Neuronal stem cell (in vitro differentiated cells): ENCODE measurements around the gene A3GALT2.

Experiments used
- DNase-seq: peaks from one replicate; pipeline ENCODE4 v3.0.0-alpha.2; 2013; ENCODE audit warnings: low spot score
- H2AFZ ChIP-seq: one replicate; pipeline ENCODE4 v1.6.1; 2013; ENCODE audit warnings: mild to moderate bottlenecking, low read length, inconsistent platforms
- H2AK5ac ChIP-seq: 2 replicates; pipeline ENCODE4 v1.6.1; 2013; ENCODE audit warnings: low read depth, mild to moderate bottlenecking, inconsistent platforms, low read length, moderate library complexity, mixed read lengths
- H2BK120ac ChIP-seq: 2 replicates; pipeline ENCODE4 v1.6.1; 2013; ENCODE audit warnings: low read depth, mild to moderate bottlenecking, inconsistent platforms, low read length, moderate library complexity, mixed read lengths
- H2BK12ac ChIP-seq: one replicate; pipeline ENCODE4 v1.6.1; 2013; ENCODE audit warnings: low read length, inconsistent platforms
- H2BK15ac ChIP-seq: 2 replicates; pipeline ENCODE4 v1.6.1; 2013; ENCODE audit warnings: mild to moderate bottlenecking, low read length, inconsistent platforms, mixed read lengths
- H2BK5ac ChIP-seq: one replicate; pipeline ENCODE4 v1.6.1; 2013; ENCODE audit warnings: inconsistent platforms, mild to moderate bottlenecking, low read length, moderate library complexity
- H3K14ac ChIP-seq: one replicate; pipeline ENCODE4 v1.6.1; 2013; ENCODE audit warnings: low read length, inconsistent platforms
- H3K18ac ChIP-seq: 2 replicates; pipeline ENCODE4 v1.6.1; 2013; ENCODE audit warnings: low read length, inconsistent platforms
- H3K23ac ChIP-seq: 2 replicates; pipeline ENCODE4 v1.6.1; 2013; ENCODE audit warnings: low read depth, mild to moderate bottlenecking, mixed read lengths, low read length, inconsistent platforms; ENCODE audit not compliant: poor library complexity
- H3K27ac ChIP-seq: replicated peaks from 3 replicates; pipeline ENCODE4 v1.5.1; 2013; ENCODE audit warnings: low read length, inconsistent platforms
- H3K27me3 ChIP-seq, 3 experiments: 2 replicates each; pipeline ENCODE4 v1.6.1; 2013; ENCODE audit warnings: low read length in 3 of 3, mild to moderate bottlenecking in 2 of 3, inconsistent platforms in 1 of 3, low read depth in 1 of 3, mixed read lengths in 1 of 3, moderate library complexity in 1 of 3; ENCODE audit not compliant: control insufficient read depth in 3 of 3, insufficient read depth in 3 of 3
- H3K36me3 ChIP-seq, 2 donors: replicated peaks in 1 of 2; 2 replicates each; pipeline ENCODE4 v1.6.1; 2013; ENCODE audit warnings: low read length in 2 of 2; ENCODE audit not compliant: control insufficient read depth in 2 of 2, insufficient read depth in 2 of 2
- H3K4ac ChIP-seq: 2 replicates; pipeline ENCODE4 v1.6.1; 2013; ENCODE audit warnings: inconsistent platforms, mild to moderate bottlenecking, low read length, moderate library complexity
- H3K4me1 ChIP-seq, 2 donors: 1 replicate in 1 of 2; 2 replicates in 1 of 2; pipeline ENCODE4 v1.6.1; 2013; ENCODE audit warnings: low read length in 2 of 2, low read depth in 1 of 2; ENCODE audit not compliant: control insufficient read depth in 2 of 2, insufficient read depth in 1 of 2
- H3K4me2 ChIP-seq: one replicate; pipeline ENCODE4 v1.6.1; 2013; ENCODE audit warnings: mild to moderate bottlenecking, low read length, inconsistent platforms; ENCODE audit not compliant: insufficient read depth, poor library complexity, severe bottlenecking
- H3K4me3 ChIP-seq, 2 donors: 2 replicates each; pipeline ENCODE4 v1.5.1; 2013; ENCODE audit warnings: low read length in 2 of 2, mild to moderate bottlenecking in 2 of 2, inconsistent platforms in 1 of 2, moderate library complexity in 1 of 2
- H3K79me1 ChIP-seq: one replicate; pipeline ENCODE4 v1.6.1; 2013; ENCODE audit warnings: low read depth, mild to moderate bottlenecking, inconsistent platforms, low read length, moderate library complexity
- H3K9ac ChIP-seq: one replicate; pipeline ENCODE4 v1.6.1; 2013; ENCODE audit warnings: mild to moderate bottlenecking, low read depth, low read length, inconsistent platforms; ENCODE audit not compliant: poor library complexity
- H3K9me3 ChIP-seq, 2 donors: replicated peaks in 1 of 2; 2 replicates each; pipeline versions ENCODE3 to v1.6.1; 2013; ENCODE audit warnings: low read length in 2 of 2, mild to moderate bottlenecking in 2 of 2, inconsistent platforms in 1 of 2, low read depth in 1 of 2, mixed read lengths in 1 of 2, moderate library complexity in 1 of 2; ENCODE audit not compliant: control insufficient read depth in 2 of 2, insufficient read depth in 1 of 2
- H4K8ac ChIP-seq: one replicate; pipeline ENCODE4 v1.6.1; 2013; ENCODE audit warnings: low read depth, mild to moderate bottlenecking, inconsistent platforms, low read length, moderate library complexity
- H4K91ac ChIP-seq: one replicate; pipeline ENCODE4 v1.6.1; 2013; ENCODE audit warnings: low read length, low read depth, mild to moderate bottlenecking, inconsistent platforms; ENCODE audit not compliant: poor library complexity
- WGBS, 2 donors: extraction: QIAGEN DNeasy Blood & Tissue Kit; methylation state at CpG; one replicate each; pipeline ENCODE4 v1.1.7; 2013; ENCODE audit warnings: missing lambda C conversion rate in 2 of 2, mixed read lengths in 1 of 2; ENCODE audit not compliant: insufficient read length in 2 of 2, insufficient replicate concordance in 1 of 2; ENCODE audit errors: extremely low coverage in 2 of 2; 5-methylcytosine and 5-hydroxymethylcytosine counted together

The A3GALT2 gene

DNA sequence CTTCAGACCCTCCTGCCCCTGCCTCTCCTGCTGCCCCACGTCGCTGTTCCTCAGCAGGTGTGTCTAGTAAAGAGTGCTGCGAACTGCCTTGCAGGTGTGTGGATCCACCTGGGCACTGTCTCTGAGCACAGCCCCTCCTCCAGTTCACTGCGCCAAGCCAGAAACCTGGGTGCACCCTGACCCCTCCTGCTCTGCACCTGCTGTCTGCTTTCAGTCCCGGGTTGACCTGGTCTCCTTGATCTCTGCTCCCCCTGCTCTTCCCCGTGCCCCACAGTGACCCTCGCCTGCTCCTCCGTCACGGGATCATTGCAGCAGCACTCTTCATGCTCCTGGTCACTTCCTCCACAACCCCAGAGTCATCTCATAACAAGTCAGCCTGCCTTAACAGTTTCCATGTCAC, 6.5 kb downstream of the A3GALT2 start:
- H3K36me3 ChIP-seq = no peaks in the 10 kb centered on the region
- H2BK120ac ChIP-seq = no peak overlapping the region
- peaks cover 5 to 6% of the 10 kb centered on the region in 2 donors for H3K4me1 ChIP-seq
- H2BK15ac ChIP-seq = peak overlapping the region; percentile 88
- no peak overlapping the region for H3K27ac ChIP-seq
- H3K9ac ChIP-seq = peak overlapping the region; percentile 30
- peak overlapping the region; percentile 69 for H3K4ac ChIP-seq
- peaks cover 0 to 4% of the 10 kb centered on the region in 2 donors for H3K9me3 ChIP-seq
- H3K79me1 ChIP-seq = peaks cover 2% of the 10 kb centered on the region
- H3K4me3 ChIP-seq = no peak overlapping the region
- H2AFZ ChIP-seq = no peak overlapping the region
- H2BK12ac ChIP-seq = peak overlapping the region; percentile 75
- H3K23ac ChIP-seq = peak overlapping the region; percentile 60
- DNase-seq = no peak
- peak overlapping the region; percentile 93 for H2AK5ac ChIP-seq
- WGBS, 2 donors = no CpG with 5 or more reads among the region's 9 CpGs
- no peak overlapping the region for H4K8ac ChIP-seq
- no peaks in the 10 kb centered on the region for H3K27me3 ChIP-seq
- peak overlapping the region; percentile 90 for H3K18ac ChIP-seq
- peak overlapping the region; percentile 30 for H2BK5ac ChIP-seq
- no peak overlapping the region for H4K91ac ChIP-seq
- no peak overlapping the region for H3K4me2 ChIP-seq
- peak overlapping the region; percentile 86 for H3K14ac ChIP-seq

DNA sequence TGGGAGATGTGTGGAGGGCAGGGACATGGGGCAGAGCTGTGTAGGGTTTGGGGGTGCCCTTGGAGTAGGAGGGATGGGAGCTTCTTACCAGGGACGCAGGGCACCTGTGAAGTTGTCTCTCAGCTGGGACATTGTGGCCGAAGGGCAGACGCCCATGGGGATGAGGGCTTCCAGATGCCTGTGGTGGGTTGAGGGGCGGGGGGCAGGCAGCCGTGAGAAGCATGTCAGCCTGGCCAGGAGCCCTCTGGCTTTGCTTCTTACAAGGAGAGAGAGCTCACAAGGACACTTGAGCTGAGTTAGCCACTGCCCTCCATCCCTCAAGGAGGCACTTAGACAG, 8.5 kb downstream of the A3GALT2 start:
- H3K9ac ChIP-seq = peak overlapping the region; percentile 44
- H3K14ac ChIP-seq = peak overlapping the region; percentile 82
- no peaks in the 10 kb centered on the region for H3K36me3 ChIP-seq
- no peak for DNase-seq
- no peak overlapping the region for H4K8ac ChIP-seq
- H3K18ac ChIP-seq = peak overlapping the region; percentile 70
- no peak overlapping the region for H3K27ac ChIP-seq
- H2AK5ac ChIP-seq = peak overlapping the region; percentile 92
- no peaks in the 10 kb centered on the region for H3K27me3 ChIP-seq
- WGBS, 2 donors = no CpG with 5 or more reads among the region's 5 CpGs
- no peak overlapping the region for H2BK120ac ChIP-seq
- peak overlapping the region; percentile 87 for H2BK15ac ChIP-seq
- no peak overlapping the region for H4K91ac ChIP-seq
- H2BK12ac ChIP-seq = peak overlapping the region; percentile 84
- H3K4me2 ChIP-seq = no peak overlapping the region
- H3K9me3 ChIP-seq = peaks cover 0 to 6% of the 10 kb centered on the region in 2 donors
- peak overlapping the region; percentile 43 for H3K23ac ChIP-seq
- H3K4me3 ChIP-seq = no peak overlapping the region
- H3K4me1 ChIP-seq = peaks cover 0 to 2% of the 10 kb centered on the region in 2 donors
- no peak overlapping the region for H3K4ac ChIP-seq
- H2AFZ ChIP-seq = no peak overlapping the region
- H2BK5ac ChIP-seq = peak overlapping the region; percentile 94
- H3K79me1 ChIP-seq = peaks cover 2% of the 10 kb centered on the region

DNA sequence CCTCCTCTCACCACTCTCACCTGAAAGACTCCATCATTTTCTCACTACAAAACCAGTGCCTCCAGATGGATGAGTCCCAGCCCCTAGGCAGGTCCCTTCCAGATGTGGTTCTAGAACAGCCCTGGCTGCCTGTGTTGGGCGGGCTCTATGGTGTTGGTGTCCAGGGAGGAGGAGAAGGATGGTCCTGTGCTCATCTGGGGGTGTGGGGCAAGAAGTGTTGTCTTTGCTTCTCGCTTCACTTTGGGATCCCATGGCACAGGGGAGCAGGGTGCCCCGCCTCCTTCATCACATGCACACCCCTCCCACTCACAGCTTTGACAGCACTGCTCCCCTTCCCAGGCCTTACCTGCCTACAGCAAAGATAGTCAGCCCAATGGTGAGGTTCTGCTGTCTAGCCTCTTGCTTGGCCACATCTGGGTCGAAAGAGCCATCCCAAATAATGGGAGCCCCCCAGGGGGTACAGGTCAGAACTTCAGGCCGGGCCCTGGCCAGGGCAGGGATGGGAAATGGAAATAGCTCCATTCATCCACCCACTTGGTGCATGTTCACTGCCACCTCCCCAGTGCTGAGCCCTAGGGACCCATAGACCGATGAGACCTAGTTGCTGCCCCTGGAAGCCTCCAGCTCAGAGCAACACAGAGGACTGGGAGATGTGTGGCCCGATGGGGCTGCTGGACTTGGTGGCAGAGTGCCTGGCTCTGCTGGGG, 9.0 kb downstream of the A3GALT2 start:
- Histone ChIP-seq H3K27me3 (peaks cover 0 to 5% (median 4%) of the 10 kb centered on the region in 3 experiments), H2AK5ac (peak overlapping the region; percentile 92), H3K27ac (no peak overlapping the region), H3K4me1 (peaks cover 1 to 2% of the 10 kb centered on the region in 2 donors), H3K18ac (peak overlapping the region; percentile 70), H3K36me3 (no peaks in the 10 kb centered on the region), H2BK12ac (peak overlapping the region; percentile 84), H3K14ac (peak overlapping the region; percentile 82), H3K4me3 (peak overlapping the region in 1 of 2 donors; percentile 33), H2BK15ac (peak overlapping the region; percentile 87), H4K91ac (no peak overlapping the region), H3K9me3 (peaks cover 0 to 9% of the 10 kb centered on the region in 2 donors), H2AFZ (no peak overlapping the region), H3K23ac (peak overlapping the region; percentile 43), H2BK120ac (no peak overlapping the region), H3K9ac (peak overlapping the region; percentile 44), H2BK5ac (peak overlapping the region; percentile 94), H3K79me1 (peaks cover 2% of the 10 kb centered on the region), H3K4ac (no peak overlapping the region), H4K8ac (no peak overlapping the region), H3K4me2 (no peak overlapping the region)
- no CpG with 5 or more reads among the region's 7 CpGs for WGBS, 2 donors
- no peak for DNase-seq

DNA sequence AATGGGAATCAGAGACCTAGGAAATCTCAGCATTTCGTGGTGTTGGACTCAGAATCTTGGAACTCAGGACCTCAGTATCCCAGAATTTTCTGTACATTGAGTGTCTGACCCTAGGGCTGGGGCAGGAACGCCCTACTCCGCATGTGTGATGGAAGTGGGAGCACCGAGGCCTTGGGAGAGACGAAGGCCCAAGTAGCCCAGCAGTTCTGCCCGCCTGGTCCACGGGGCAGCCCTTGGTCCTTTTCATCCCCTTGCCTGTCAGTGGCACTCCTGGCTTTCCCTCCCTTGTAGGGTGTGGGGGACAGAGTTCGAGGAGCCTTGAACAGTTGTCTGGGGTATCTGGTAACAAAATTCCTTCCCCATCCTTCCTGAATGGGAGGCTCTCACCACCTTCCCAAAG, 10.2 kb downstream of the A3GALT2 start:
- Histone ChIP-seq H3K4me2 (no peak overlapping the region), H3K4me1 (peaks cover under 1 to 5% of the 10 kb centered on the region in 2 donors), H4K91ac (no peak overlapping the region), H2BK12ac (no peak overlapping the region), H3K27me3 (peaks cover 0 to 11% (median 7%) of the 10 kb centered on the region in 3 experiments), H3K18ac (no peak overlapping the region), H2AK5ac (peak overlapping the region; percentile 25), H3K14ac (no peak overlapping the region), H2BK15ac (no peak overlapping the region), H3K27ac (no peak overlapping the region), H2BK120ac (no peak overlapping the region), H3K4ac (no peak overlapping the region), H2AFZ (no peak overlapping the region), H4K8ac (no peak overlapping the region), H3K9me3 (peaks cover 0 to 9% of the 10 kb centered on the region in 2 donors), H3K79me1 (peaks cover 2% of the 10 kb centered on the region), H3K9ac (no peak overlapping the region), H3K23ac (no peak overlapping the region), H3K36me3 (no peaks in the 10 kb centered on the region), H2BK5ac (no peak overlapping the region), H3K4me3 (no peak overlapping the region)
- WGBS, 2 donors = no CpG with 5 or more reads among the region's 8 CpGs
- DNase-seq = no peak
